KG1 (cell line): ENCODE results near the gene RBPJ.
"Not testable (repeated sequence)": the region's sequence is repeated elsewhere in the genome, so short reads cannot be mapped to it uniquely, and the experiment has no call there.

Source experiments
- DNase-seq: peaks from one replicate; lab custom pipeline; 2025; lab: John Stamatoyannopoulos, UW

The RBPJ gene

GRCh38 chr4:26342328-26343037 is 21.7 kb downstream of the RBPJ start:
- no peak for DNase-seq

DNA sequence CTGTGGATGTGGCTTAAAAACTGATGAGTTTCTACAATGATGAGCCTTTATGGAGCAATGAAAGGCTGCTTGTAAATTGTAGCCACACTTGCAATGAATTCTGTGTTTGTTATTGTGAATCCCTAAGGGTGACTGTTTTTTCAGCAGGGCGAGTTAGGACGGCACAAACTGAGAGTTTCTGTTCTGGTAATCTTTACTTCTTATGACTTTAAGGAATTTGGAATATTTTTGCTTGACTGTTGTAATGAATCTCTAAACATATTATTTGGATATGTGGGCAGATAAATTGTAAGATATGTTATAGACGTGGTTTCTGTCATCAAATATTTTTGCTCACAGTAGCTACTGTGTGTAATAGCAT is 22.2 kb downstream of the RBPJ start:
- DNase-seq, result no peak

GRCh38 chr4:26344901-26345564 is 24.2 kb downstream of the RBPJ start:
- DNase-seq, result no peak

- no peak for DNase-seq
Observed at GRCh38 chr4:26345565-26345938, 24.7 kb downstream of the RBPJ start.

GRCh38 chr4:26346203-26346620 is 25.4 kb downstream of the RBPJ start:
- DNase-seq, result no peak

DNA sequence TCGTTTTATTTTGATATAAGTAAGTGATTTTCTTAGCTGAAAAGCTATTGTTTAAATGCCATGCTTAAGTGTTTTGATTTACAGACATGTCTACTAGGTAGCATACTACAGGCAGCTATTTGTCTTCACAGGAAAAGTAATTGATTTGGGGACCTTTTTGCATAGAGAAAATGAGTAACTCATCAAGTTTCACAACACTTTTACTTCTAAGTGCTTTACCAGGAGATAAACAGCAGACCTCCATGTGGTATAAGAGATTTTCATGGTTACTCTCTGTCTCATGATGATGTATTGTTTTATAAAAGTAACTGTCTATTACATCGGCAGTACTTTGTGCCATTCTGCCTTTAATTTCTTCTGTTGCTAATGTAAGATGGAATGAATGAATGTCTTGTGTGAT is 28.7 kb downstream of the RBPJ start:
- DNase-seq, result no peak

GRCh38 chr4:26351685-26352084 is 30.9 kb downstream of the RBPJ start:
- DNase-seq, result no peak

- DNase-seq, result no peak
Observed at GRCh38 chr4:26354491-26354890, 33.7 kb downstream of the RBPJ start.

DNA sequence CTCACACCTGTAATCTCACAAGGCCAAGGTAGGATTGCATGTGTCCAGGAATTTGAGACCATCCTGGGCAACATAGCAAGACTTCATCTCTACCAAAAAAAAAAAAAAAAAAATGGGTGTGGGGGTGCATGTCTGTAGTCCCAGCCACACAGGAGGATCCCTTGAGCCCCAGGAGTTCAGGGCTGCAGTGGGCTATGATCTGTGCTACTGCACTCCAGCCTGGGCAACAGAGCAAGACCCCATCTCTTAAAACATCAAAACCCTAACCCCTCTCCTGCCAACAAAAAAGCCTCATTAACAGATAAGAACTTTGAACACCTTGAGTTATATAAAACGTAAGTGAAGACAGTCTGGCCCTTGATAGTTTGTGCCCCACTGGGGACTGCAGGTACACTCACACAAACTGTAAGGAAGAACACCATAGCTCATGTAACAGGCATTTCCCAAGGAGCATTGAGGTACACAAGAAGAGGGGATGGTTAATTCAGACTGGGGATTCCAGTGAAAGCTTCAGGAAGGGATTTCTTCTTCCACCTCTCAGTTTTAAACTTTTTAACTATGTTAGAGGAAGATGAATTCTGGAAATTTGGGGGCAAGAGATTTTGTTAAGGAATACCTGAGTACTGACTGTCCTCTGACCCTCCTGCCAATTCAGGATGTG is 34.7 kb downstream of the RBPJ start:
- no peak for DNase-seq

GRCh38 chr4:26356081-26356501 is 35.3 kb downstream of the RBPJ start:
- no peak for DNase-seq

DNA sequence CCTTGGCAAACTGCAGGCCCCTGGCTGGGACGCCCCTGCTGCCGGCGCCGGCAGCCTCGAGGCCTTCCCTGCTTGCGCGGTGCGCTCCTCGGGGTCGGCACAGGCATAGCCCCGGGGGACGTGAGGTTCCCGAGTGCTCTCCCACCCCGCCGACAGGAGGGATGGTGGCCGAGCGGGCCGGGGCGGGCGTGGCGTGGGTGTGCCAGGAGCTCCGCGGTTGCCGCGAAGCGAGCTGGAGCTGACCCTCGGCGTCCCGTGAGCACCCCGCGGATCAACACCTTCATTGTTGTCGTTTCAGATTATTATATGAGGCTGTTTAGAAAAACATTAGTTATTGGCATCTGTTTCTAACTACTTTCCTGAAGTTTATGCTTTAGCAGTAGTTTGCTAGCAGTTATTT is 38.7 kb downstream of the RBPJ start:
- DNase-seq, result not testable (repeated sequence)

DNA sequence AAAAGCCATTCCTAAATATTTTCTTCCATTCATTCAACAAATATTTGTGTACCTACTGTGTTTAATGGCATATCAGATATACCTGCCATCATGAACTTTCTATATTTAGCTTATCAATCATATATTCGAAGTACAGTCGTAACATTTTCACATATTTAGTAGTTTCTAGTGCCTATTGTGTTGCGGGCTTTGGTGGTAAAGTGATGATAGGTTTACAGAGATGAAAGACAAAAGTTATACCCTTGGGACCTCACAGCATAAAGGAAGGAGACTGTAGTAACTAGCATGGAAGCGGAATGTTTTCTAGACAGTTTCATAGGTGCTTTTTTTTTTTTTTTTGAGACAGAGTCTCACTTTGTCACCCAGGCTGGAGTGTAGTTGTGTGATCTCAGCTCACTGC is 39.5 kb downstream of the RBPJ start:
- DNase-seq, result no peak

DNA sequence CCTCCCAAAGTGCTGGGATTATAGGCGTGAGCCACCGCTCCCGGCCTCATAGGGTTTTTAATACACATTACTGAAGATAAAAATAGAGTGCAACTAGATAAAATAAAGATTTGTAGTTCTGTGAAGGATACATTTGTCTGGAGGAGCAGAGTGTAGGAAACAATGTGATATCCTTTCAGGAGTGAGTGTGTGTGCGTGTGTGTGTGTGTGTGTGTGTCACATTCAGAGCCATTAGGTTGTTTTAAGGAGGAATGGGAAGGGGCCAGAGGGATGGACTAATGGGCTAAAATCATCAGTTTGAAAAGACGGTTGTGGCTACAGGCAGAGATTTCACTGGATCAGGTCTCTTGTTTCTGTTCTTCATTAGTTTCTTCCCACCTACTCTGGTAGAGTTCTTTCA is 40.0 kb downstream of the RBPJ start:
- DNase-seq, result no peak

DNA sequence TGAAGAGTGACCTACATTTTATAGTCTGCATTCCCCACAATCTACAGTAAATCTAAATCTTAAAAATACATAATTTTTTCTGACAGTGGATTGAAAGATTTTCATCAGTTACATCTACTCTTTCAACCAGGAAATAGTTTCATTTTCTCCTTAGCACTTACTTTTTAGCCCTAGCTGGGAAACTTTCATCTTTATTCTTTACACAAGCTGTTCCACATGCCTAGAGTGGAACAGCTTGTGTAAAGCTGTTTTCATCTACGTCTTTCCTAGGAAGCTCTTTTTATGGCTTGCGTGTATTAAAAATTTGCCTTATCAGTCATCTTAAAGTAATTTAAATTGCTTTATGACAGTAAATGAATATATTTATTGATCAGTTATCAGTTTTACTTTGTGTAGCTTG is 40.5 kb downstream of the RBPJ start:
- no peak for DNase-seq

DNA sequence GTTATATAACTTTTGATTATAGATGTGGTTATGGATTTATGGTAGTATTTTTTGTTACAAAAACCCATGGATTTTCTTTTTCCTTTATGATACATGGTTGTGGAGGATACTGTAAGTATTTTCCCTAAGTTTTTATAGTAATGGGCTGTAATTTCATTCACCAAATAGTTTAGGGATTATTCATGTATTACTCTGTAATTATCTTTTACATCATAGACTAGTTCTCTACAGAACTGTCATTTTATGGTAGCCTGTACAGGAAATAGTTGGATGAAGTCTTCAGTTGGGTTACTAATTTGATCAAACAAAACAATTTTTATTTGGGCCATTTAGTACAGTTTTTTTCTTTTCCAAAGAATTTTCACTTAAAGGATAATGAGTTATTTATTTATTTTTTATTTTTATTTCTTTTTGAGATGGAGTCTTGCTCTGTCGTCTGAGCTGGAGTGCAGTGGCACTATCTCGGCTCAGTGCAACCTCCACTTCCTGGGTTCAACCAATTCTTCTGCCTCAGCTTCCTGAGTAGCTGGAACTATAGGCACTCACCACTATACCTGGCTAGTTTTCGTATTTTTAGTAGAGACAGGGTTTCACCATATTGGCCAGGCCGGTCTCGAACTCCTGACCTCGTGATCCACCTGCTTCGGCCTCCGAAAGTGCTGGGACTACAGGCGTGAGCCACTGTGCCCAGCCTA is 42.1 kb downstream of the RBPJ start:
- DNase-seq, result no peak

DNA sequence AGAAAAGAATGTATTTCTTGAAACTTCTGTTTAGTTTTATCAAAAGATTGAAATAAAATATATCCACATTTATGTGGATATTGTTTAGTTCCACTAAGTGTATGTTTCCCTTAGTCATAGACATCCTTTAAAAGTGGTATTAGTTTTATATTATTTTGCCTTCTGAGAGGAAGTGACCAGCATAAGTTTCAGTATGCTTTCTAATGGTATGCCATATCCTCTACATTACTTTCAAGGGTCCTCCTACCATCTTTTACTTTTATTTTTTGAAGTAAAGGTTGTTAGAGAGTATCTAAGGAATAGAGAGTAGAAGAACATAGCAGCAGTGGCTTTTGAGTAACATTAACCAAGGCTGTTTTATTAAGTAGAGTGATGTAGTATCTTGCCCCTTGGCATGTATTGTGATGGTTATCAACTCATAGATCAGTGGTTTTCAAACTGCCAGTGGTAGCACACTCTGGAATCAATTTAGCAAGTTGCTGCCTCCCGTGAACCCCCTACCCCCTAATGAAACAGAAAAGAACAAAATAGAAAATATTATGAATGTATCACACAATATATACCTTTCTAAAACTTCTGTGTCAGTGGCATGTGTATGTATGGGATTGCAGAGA is 44.8 kb downstream of the RBPJ start:
- DNase-seq, result no peak

DNA sequence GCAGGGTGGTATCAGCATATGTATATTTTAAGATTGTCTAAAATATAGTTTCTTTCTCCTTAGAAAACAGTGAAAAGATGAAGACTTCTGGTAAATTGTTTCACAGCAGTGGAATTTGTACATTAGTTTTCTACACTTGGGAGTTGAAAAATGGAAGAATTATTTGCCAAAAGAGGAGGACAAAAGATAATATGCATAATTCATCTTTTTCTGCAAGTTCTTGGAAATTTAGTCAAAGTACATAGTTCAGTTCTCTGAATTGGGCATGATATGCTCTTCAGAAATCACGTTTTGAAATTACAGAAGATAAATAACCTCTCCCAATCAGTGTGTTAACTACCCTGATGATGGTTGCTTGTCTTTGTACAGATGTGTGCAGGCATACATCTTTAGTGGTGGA is 47.0 kb downstream of the RBPJ start:
- DNase-seq, result no peak

DNA sequence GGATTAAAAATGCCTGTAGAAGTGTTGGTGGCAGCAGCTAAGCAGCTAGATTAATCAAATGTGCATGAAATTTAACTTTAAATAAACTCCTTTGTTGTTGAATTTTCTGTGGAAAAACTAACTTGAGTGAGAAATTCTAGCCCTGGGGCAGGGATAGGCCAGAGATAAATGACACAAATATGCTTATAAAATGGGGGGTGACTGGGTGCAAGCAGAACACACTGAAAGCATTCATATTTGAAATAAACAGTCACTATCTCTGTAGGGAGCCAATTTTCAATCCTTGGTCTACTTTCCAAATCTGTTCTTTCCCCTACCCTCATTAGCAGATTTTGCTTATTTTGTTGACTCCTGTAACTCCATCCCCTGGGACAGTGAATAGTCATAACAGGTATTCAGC is 47.9 kb downstream of the RBPJ start:
- no peak for DNase-seq

DNA sequence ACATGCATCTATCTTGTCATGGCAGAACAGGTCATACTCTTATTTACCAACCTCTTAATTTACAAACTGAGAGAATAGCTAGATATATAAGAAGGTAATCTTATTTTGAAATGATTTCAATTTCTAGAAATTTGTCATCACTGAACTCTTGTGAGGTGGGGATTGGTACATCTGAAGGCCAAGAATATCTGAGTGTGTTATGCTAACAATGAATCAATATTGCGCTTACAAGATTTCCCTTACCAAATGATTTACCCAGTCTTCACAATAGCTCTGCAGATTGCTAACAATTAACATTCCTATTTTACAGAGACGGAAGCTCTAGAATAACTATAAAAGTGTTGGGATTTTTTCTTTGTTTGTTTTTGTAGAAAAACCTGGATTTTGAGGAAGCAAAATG is 48.3 kb downstream of the RBPJ start:
- DNase-seq, result no peak

DNA sequence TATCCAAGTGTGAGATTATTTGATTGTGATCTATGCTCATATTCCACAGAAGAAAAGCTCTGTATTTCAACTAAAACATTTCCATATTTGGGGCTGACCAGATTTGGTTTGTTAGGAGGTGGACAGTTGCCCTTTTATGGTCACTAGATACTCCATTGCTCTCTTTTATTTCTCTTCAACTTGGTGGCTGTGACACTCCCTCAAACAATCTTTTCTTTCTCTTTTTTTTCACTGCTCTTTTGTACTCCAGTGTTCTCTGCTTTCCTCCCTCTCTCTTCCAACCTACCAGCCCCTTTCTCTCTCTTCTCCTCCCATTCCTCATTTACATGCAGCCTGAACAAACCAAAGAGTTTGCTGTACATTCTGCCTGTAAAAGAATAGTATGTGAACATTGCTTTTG is 48.8 kb downstream of the RBPJ start:
- no peak for DNase-seq

DNA sequence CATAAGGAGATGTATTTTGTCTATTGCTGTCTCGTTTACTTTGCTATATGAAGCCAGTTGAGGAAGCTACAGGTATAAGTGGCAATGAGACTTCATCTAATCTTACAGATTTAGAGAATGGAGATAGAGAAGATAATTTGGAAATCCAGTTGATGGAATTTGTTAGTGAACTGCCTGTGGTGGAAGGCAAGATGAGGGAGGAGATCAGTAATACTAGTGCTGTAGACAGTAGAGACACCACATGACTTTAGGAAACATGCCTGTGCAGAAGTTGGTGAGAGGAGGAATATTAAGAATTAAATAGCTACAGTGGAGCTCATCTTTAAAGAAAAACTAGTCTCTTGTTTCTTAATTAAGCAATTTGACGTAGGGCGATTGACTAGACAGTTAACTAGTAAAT is 51.3 kb downstream of the RBPJ start:
- DNase-seq, result no peak

- DNase-seq, result peak; percentile 83
Observed at GRCh38 chr4:26372525-26373172, 51.8 kb downstream of the RBPJ start.
